Measurements from ENCODE around the gene VRK3.
"Not testable (repeated sequence)": the region's sequence is repeated elsewhere in the genome, so short reads cannot be mapped to it uniquely, and the experiment has no call there.

Gene VRK3

GRCh38 chr19:50025022-50025793, at the start of gene VRK3:
Gene VRK3, minus strand, starts transcription at chr19:50025372. Its CDS starts 9,210 bp downstream, at chr19:50016162.
- in situ Hi-C loops (cut with MboI; ENCODE audit: low pct_unique_long_range_greater_than_20kb, low sequenced_read_pairs, unreplicated experiment): no loop called here
- TF ChIP-seq, protein P1, sequence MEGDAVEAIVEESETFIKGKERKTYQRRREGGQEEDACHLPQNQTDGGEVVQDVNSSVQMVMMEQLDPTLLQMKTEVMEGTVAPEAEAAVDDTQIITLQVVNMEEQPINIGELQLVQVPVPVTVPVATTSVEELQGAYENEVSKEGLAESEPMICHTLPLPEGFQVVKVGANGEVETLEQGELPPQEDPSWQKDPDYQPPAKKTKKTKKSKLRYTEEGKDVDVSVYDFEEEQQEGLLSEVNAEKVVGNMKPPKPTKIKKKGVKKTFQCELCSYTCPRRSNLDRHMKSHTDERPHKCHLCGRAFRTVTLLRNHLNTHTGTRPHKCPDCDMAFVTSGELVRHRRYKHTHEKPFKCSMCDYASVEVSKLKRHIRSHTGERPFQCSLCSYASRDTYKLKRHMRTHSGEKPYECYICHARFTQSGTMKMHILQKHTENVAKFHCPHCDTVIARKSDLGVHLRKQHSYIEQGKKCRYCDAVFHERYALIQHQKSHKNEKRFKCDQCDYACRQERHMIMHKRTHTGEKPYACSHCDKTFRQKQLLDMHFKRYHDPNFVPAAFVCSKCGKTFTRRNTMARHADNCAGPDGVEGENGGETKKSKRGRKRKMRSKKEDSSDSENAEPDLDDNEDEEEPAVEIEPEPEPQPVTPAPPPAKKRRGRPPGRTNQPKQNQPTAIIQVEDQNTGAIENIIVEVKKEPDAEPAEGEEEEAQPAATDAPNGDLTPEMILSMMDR (IDR thresholded peaks at IDR 0.05; ENCODE audit: extremely low read depth, insufficient read depth, missing control alignments): peak; percentile 10
- DNase-seq (ENCODE audit: low spot score): peak; percentile 97

DNA sequence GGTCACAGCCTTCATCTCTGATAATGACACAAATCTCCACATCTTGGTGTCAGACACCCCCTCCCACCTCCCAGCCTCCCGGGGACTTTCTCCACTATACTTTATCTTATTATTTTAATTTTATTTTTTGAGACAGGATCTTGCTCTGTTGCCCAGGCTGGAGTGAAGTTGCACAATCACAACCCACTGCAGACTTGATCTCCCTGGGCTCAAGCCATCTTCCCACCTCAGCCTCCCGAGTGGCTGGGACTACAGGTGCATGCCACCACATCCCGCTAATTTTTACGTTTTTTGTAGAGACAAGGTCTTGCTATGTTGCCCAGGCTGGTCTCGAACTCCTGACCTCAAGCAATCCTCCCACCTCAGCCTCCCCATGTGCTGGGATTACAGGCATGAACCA, 43.2 kb upstream of the VRK3 start:
- DNase-seq (ENCODE audit: low spot score); in situ Hi-C loops (cut with MboI; ENCODE audit: low pct_unique_long_range_greater_than_20kb, low sequenced_read_pairs, unreplicated experiment): not testable (repeated sequence)

DNA sequence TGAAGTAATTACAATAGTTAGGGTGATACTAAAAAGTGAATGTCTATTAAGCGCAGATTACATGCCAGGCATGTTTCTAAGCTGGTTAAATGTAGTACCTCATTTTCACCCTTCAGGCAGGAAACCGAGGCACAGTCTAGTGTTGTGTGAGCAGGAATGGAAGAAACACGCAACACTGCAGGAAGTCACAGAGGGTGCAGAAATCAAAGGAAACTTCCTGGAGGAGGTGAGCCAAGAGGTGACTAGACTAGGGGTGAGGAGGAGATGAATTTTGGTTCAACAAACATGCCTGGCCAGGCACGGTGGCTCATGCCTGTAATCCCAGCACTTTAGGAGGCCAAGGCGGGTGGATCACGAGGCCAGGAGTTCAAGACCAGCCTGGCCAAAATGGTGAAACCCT, 42.4 kb upstream of the VRK3 start:
- DNase-seq (ENCODE audit: low spot score): no peak
- in situ Hi-C loops (cut with MboI; ENCODE audit: low pct_unique_long_range_greater_than_20kb, low sequenced_read_pairs, unreplicated experiment): no loop called here
- TF ChIP-seq, protein P1 (IDR thresholded peaks at IDR 0.05; ENCODE audit: extremely low read depth, insufficient read depth, missing control alignments): no peak

DNA sequence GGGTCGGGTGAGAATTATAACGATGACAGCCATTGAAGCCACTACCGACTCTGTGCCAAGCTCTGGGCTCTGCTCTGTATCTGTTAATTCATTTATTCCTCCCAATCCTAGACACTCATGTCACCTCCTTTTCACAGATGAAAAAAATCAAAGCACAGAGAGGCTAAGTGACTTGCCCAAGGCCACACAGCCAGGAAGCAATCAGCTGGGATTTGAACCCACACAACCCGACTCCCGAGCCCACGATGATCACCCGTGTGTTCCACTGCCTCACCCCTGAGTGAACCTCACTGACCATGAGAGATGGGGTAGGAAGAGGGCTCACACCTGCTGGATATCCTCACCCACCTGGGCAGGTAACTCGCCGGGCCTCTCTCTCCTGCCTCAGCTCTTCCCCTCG, 40.8 kb upstream of the VRK3 start:
- TF ChIP-seq, protein P1 (IDR thresholded peaks at IDR 0.05; ENCODE audit: extremely low read depth, insufficient read depth, missing control alignments): no peak
- in situ Hi-C loops (cut with MboI; ENCODE audit: low pct_unique_long_range_greater_than_20kb, low sequenced_read_pairs, unreplicated experiment): no loop called here
- DNase-seq (ENCODE audit: low spot score): no peak

DNA sequence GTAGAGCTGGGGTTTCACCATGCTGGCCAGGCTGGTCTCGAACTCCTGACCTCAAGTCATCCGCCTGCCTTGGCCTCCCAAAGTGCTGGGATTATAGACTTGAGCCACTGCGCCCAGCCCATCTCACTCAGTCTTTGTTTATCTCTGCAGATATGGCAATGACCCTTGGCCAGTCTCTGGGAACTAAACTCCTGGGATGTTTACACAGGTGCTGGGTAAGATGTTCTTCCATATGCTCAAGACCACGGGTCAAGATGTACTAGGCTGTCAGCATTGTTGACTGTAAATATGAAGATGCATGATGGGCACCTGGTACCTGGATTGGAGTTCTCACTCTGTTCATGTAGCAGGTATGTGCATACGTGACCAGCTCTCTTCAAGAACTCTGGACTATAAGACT, 36.5 kb upstream of the VRK3 start:
- TF ChIP-seq, protein P1 (IDR thresholded peaks at IDR 0.05; ENCODE audit: extremely low read depth, insufficient read depth, missing control alignments): no peak
- in situ Hi-C loops (cut with MboI; ENCODE audit: low pct_unique_long_range_greater_than_20kb, low sequenced_read_pairs, unreplicated experiment): no loop called here
- DNase-seq (ENCODE audit: low spot score): no peak

GRCh38 chr19:50060107-50060506, 34.9 kb upstream of the VRK3 start:
- DNase-seq (ENCODE audit: low spot score): no peak
- TF ChIP-seq, protein P1 (IDR thresholded peaks at IDR 0.05; ENCODE audit: extremely low read depth, insufficient read depth, missing control alignments): no peak
- in situ Hi-C loops (cut with MboI; ENCODE audit: low pct_unique_long_range_greater_than_20kb, low sequenced_read_pairs, unreplicated experiment): no loop called here

DNA sequence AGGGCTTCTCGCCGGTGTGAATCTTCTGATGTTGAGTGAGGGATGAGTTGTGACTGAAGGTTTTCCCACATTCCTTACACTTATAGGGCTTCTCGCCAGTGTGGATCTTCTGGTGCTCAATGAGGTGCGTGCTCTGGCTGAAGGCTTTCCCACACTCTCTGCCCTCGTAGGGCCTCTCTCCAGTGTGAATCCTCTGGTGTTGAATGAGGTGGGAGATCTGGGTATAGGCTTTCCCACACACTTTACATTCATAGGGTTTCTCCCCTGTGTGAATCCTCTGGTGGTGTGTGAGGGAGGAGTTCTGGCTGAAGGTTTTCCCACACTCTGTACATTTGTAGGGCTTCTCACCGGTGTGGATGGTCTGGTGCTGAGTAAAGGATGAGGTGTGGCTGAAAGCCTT, 33.9 kb upstream of the VRK3 start:
- in situ Hi-C loops (cut with MboI; ENCODE audit: low pct_unique_long_range_greater_than_20kb, low sequenced_read_pairs, unreplicated experiment): no loop called here

More for the DNA sequence above, 33.9 kb upstream of the VRK3 start:
- no peak for DNase-seq (ENCODE audit: low spot score)
- TF ChIP-seq, protein P1 (IDR thresholded peaks at IDR 0.05; ENCODE audit: extremely low read depth, insufficient read depth, missing control alignments): no peak
